Mammary epithelial cell (primary cell): ENCODE results near the gene ESRRG.

ENCODE experiments used
- CTCF ChIP-seq, 2 donors: IDR thresholded peaks in 1 of 2; conservative IDR thresholded peaks in 1 of 2; 2 replicates each; pipeline ENCODE4 v1.5.1; 2011 to 2012; ENCODE audit warnings: inconsistent platforms in 2 of 2, low read length in 2 of 2, mild to moderate bottlenecking in 2 of 2, control low read depth in 1 of 2, low read depth in 1 of 2; ENCODE audit not compliant: insufficient read depth in 1 of 2; ENCODE audit errors: extremely low read depth in 1 of 2
- EZH2 ChIP-seq: IDR thresholded peaks from 2 replicates; pipeline ENCODE4 v1.6.1; 2012; ENCODE audit warnings: low read length, inconsistent platforms, borderline replicate concordance

GRCh38 chr1:216576234-216576937 lies 146.8 kb downstream of the ESRRG start:
- no peak for TF ChIP-seq CTCF (conservative IDR thresholded peaks at IDR 0.05 in 1 of 2, IDR thresholded peaks at IDR 0.05 in 1 of 2; ENCODE audit: extremely low read depth in 1 of 2, insufficient read depth in 1 of 2, low read depth in 1 of 2, low read length in 2 of 2)
- TF ChIP-seq EZH2, result no peak
